ENCODE measurements around the gene SHC4.
"Not testable (repeated sequence)": the region's sequence is repeated elsewhere in the genome, so short reads cannot be mapped to it uniquely, and the experiment has no call there.

Gene SHC4

GRCh38 chr15:48877630-48878595 is 85.8 kb downstream of the SHC4 start, which contains the start of gene EID1:
Gene EID1 (plus strand): TSS chr15:48878134. CDS start chr15:48878177, 43 bp downstream.
- DNase-seq = peak; percentile 81

- DNase-seq = no peak
Observed at GRCh38 chr15:48876057-48876456, 87.7 kb downstream of the SHC4 start.

DNA sequence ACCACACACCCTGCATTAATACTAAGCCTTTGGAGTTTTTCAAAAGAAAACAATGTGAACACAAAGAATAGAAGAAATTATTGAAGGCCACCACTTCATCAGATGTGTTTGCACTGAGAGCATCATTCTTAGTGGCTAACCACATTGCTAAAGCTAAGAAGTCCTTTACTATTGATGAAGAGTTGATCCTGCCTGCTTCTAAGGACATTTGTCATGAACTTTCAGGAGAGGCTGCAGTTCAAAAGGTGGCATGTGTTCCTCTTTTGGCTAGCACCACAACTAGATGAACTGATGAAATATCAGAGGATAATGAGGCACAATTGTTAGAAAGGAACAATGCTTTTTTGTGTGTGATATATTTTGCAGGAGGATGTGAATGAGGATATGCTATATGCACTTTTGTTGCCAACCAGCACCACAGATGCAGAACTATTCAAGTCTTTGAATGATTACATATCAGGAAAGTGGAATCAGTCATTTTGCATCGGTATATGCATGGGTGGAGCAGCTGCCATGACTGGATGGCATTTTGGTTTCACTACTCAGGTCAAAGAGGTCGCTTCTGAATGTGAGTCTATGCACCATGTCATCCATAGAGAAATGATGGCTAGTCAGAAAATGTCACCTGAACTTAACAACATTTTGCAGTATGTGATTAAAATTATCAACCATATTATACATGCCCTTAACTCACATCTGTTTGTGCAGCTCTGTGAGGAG is 88.3 kb downstream of the SHC4 start:
- DNase-seq = no peak

- DNase-seq = no peak
Observed at GRCh38 chr15:48872632-48873031, 91.1 kb downstream of the SHC4 start.

- DNase-seq = no peak
Observed at GRCh38 chr15:48871542-48871941, 92.2 kb downstream of the SHC4 start.

- no peak for DNase-seq
Observed at GRCh38 chr15:48869966-48870365, 93.8 kb downstream of the SHC4 start.

- no peak for DNase-seq
Observed at GRCh38 chr15:48868536-48868935, 95.2 kb downstream of the SHC4 start.

GRCh38 chr15:48868023-48868422 is 95.7 kb downstream of the SHC4 start:
- DNase-seq = no peak

DNA sequence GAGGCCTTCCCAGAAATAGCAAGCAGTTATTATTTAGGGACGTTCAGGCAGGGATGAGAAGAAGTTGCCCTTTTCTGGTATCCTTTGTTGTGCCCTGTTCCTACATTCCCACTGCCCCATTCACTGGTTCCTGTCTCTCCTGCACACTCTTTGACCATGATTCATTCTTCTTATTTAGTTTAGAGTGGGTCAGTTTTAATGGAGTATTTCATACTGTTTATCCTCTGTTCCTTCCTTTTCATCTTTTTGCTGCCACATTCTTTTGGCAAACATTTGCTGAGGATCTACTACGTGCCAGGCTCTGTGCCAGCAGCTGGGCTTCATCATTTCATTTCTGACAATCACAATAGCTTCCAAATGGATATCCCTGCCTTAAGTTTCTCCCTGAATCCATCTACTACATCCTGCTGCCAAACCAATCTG is 97.6 kb downstream of the SHC4 start:
- DNase-seq = no peak

GRCh38 chr15:48865370-48866079 is 98.2 kb downstream of the SHC4 start:
- no peak for DNase-seq

- no peak for DNase-seq
Observed at GRCh38 chr15:48862705-48863104, 101.0 kb downstream of the SHC4 start.

GRCh38 chr15:48861813-48862431 is 101.8 kb downstream of the SHC4 start:
- DNase-seq = no peak

DNA sequence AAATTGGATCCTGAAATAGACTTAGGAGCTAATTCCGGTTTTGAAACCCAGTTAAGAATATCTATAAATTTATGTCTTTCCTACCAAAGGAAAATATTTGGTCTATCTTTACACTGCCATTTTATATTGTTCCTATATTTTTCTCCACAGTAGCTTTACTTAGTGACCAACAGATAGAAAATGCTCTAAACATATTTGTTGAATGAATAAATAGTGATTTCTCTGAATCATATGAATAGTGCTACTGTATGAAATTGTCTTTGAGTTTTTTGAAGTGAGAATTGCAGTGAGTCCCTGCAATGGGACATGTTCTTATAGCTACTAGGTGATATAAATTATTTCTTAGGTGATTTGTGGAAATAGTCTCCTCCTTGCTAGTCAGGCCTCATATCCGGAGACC is 104.3 kb downstream of the SHC4 start:
- DNase-seq = no peak

- no peak for DNase-seq
Observed at GRCh38 chr15:48858401-48858800, 105.3 kb downstream of the SHC4 start.

- no peak for DNase-seq
Observed at GRCh38 chr15:48856942-48857341, 106.8 kb downstream of the SHC4 start.

GRCh38 chr15:48855501-48856440 is 107.9 kb downstream of the SHC4 start:
- no peak for DNase-seq

- DNase-seq = not testable (repeated sequence)
Observed at GRCh38 chr15:48854434-48854833, 109.3 kb downstream of the SHC4 start.

- DNase-seq = no peak
Observed at GRCh38 chr15:48851956-48852355, 111.8 kb downstream of the SHC4 start.

GRCh38 chr15:48850648-48851047 is 113.1 kb downstream of the SHC4 start:
- no peak for DNase-seq

GRCh38 chr15:48845123-48845522 is 118.6 kb downstream of the SHC4 start:
- DNase-seq = no peak

- DNase-seq = no peak
Observed at GRCh38 chr15:48842501-48842900, 121.2 kb downstream of the SHC4 start.
